Adrenal gland (tissue), 12 donors: ENCODE measurements around the gene CSTPP1. TPM values are rescaled to one million over a fixed set of nuclear protein-coding genes. Genes with fewer than 3 reads are reported as not detected.

Experiments
- DNase-seq, 7 donors: peaks; one replicate each; pipeline ENCODE4 v3.0.0-alpha.2; 2019 to 2020
- H3K27ac ChIP-seq, 5 donors: fragments of 200-600 bp; sonication (generic) in 4 of 5; 1 replicate in 3 of 5; 2 replicates in 2 of 5; pipeline versions ENCODE4 v1.5.1 to v1.8.0; 2016 to 2020; ENCODE audit warnings: mild to moderate bottlenecking in 1 of 5
- H3K27me3 ChIP-seq: fragments of 200-600 bp; 2 replicates; pipeline ENCODE4 v1.8.0; 2021
- H3K36me3 ChIP-seq, 2 donors: fragments of 200-600 bp; replicated peaks in 1 of 2; 1 replicate in 1 of 2; 2 replicates in 1 of 2; pipeline versions ENCODE4 v1.5.1 to v1.8.0; 2018 to 2022
- H3K4me1 ChIP-seq, 2 donors: fragments of 200-600 bp; replicated peaks in 1 of 2; 1 replicate in 1 of 2; 2 replicates in 1 of 2; pipeline versions ENCODE4 v1.5.1 to v1.8.0; 2018 to 2021
- H3K4me3 ChIP-seq, 4 donors: fragments of 200-600 bp; sonication (generic) in 3 of 4; one replicate each; pipeline ENCODE4 v1.5.1; 2016 to 2018
- H3K9me3 ChIP-seq, 3 donors: fragments of 200-600 bp; sonication (generic) in 1 of 3; replicated peaks in 1 of 3; 1 replicate in 2 of 3; 2 replicates in 1 of 3; pipeline versions ENCODE4 v1.5.1 to v1.8.0; 2016 to 2021
- POLR2A ChIP-seq, 2 donors: fragments of 450-650 bp; IDR thresholded peaks; one replicate each; pipeline ENCODE4 v1.6.1; 2017; ENCODE audit warnings: antibody characterized with exemption in 2 of 2, mild to moderate bottlenecking in 2 of 2, moderate library complexity in 1 of 2
- WGBS, 4 donors: extraction: QIAGEN DNeasy Blood & Tissue Kit in 2 of 4; methylation state at CpG; one replicate each; pipeline versions ENCODE4 v1.1.5 to v1.1.7; 2013 to 2017; 5-methylcytosine and 5-hydroxymethylcytosine counted together
- intact Hi-C, 2 donors: fragments of 100-400 bp; cut with DNase I; formaldehyde crosslinking; loops; one replicate each; pipeline versions ENCODE4 v1.14.1 to v1.15.0; 2022 to 2023
- polyA plus RNA-seq, 3 donors: library from polyadenylated mRNA; stranded (reverse); fragments of 200-250 nt in 2 of 3; fragments of 350-450 nt in 1 of 3; fragmentation: Illumina TruSeq in 1 of 3; extraction: RNeasy Lipid Tissue Mini Kit (QIAGEN cat#74804) in 1 of 3; gene quantifications; one replicate each; pipeline ENCODE4 v1.2.3, GENCODE V29; 2013 to 2014
- total RNA-seq, 9 donors: library from RNA; depleted of rRNA in 4 of 9; stranded (reverse); fragments of >200 nt in 4 of 9; fragments of 120-200 nt in 1 of 9; fragmentation: NEBNext Ultra II Directional in 1 of 9; extraction: Animal tissue kit (Norgen Biotek cat#: 25700) in 1 of 9; gene quantifications; one replicate each; pipeline versions ENCODE4 v1.1.0 to v1.2.4, GENCODE V29; 2013 to 2023
- TF ChIP-seq, protein P1 (sequence below), 6 experiments: fragments of 450-650 bp in 4 of 6; fragments of 200-600 bp in 2 of 6; sonication (generic) in 1 of 6; IDR thresholded peaks; 1 replicate in 5 of 6; 2 replicates in 1 of 6; pipeline versions ENCODE4 v1.5.1 to v1.8.0; 2016 to 2021; ENCODE audit warnings: antibody characterized with exemption in 6 of 6, mild to moderate bottlenecking in 2 of 6, moderate library complexity in 1 of 6
- donor health status: healthy with polysubstance abuse.
- donor health status: Bipolar disorder and iron deficiency.
- donor health status: DM: yes; HTN: yes; CAD: no.
- donor health status: DM: no; HTN: no; CAD: no.
- donor health status: DM: no; HTN: no; CAD: no.
- donor health status: DM: yes; HTN: yes; CAD: no.

Gene CSTPP1
- total and polyA plus RNA-seq, 12 donors: 17.6 to 63.0 (median 24.4) TPM

DNA sequence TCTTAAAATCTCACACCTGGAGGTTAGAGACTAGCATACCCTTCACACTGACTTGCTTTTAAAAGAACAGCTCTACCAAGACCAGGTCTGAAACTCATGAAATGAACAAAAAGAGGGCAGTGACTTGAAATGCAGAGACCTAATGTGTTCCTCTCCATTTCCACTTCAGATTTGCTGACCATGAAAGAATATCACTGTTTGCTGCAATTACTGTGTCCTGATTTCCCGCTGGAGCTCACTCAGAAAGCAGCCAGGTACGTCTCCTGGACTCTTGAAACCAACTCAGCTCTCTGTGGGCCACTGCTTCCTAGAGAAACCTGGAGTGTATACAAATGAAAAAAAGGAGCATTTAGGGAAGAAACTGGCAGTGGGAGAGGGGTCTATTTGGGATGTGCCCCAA is 200.9 kb downstream of the CSTPP1 start:
- H3K27ac ChIP-seq: no peak overlapping the region
- no peak for DNase-seq
- intact Hi-C loops: no loop called here
- H3K9me3 ChIP-seq: no peaks in the 10 kb centered on the region
- WGBS, 4 donors: 87 to 100% (median 95%) methylated on average over 2 of the region's 2 CpGs
- TF ChIP-seq, protein P1, sequence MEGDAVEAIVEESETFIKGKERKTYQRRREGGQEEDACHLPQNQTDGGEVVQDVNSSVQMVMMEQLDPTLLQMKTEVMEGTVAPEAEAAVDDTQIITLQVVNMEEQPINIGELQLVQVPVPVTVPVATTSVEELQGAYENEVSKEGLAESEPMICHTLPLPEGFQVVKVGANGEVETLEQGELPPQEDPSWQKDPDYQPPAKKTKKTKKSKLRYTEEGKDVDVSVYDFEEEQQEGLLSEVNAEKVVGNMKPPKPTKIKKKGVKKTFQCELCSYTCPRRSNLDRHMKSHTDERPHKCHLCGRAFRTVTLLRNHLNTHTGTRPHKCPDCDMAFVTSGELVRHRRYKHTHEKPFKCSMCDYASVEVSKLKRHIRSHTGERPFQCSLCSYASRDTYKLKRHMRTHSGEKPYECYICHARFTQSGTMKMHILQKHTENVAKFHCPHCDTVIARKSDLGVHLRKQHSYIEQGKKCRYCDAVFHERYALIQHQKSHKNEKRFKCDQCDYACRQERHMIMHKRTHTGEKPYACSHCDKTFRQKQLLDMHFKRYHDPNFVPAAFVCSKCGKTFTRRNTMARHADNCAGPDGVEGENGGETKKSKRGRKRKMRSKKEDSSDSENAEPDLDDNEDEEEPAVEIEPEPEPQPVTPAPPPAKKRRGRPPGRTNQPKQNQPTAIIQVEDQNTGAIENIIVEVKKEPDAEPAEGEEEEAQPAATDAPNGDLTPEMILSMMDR (IDR thresholded peaks at IDR 0.05): no peak
- no peak for TF ChIP-seq POLR2A (IDR thresholded peaks at IDR 0.05)
- no peaks in the 10 kb centered on the region for H3K36me3 ChIP-seq
- no peaks in the 10 kb centered on the region for H3K4me1 ChIP-seq
- H3K4me3 ChIP-seq: no peak overlapping the region
- H3K27me3 ChIP-seq: no peaks in the 10 kb centered on the region

DNA sequence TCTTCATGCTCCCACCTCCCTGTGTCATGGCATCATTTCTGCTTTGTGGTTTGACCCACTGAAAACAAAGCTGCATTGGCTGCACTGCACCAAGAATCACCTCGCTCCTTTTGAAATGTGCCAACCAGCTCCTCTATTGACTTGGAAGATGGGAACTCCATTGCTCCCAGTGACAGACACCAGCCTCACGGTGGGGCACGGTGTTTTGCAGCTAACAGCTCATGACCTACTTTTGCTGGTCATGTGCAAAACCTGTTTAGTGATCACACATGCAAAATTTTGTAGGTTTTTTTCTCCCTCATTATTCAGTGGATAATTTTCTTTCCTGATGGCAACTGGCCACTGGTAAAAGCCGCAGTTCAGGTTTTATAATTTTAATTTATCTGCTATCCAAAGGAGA is 203.3 kb downstream of the CSTPP1 start:
- no peaks in the 10 kb centered on the region for H3K36me3 ChIP-seq

DNA sequence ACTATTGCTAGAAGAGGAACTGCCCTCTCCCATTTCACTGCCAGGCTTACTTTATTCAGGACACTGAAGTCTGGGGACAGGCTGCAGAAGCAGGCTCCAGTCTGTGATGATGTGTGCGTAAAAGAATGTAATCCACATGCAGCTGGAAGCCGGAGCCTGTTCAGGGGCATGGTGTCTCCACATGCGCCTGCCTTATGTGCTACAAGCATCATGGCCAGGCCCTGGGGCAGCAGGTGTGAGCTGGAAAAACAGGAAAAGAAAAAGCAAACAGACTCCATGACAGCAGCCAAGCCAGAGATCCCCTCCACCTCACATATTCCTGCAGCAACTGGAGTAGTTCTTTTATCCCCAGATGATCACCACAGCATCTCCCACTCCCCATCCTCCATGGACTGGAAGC is 206.8 kb downstream of the CSTPP1 start:
- intact Hi-C loops: no loop called here
- Histone ChIP-seq H3K9me3 (no peaks in the 10 kb centered on the region), H3K4me1 (peaks cover 0 to 4% of the 10 kb centered on the region in 2 donors), H3K4me3 (no peak overlapping the region), H3K27me3 (no peaks in the 10 kb centered on the region), H3K36me3 (no peaks in the 10 kb centered on the region), H3K27ac (peak overlapping the region in 1 of 5 donors; percentile 16)
- DNase-seq: no peak
- TF ChIP-seq, protein P1 (IDR thresholded peaks at IDR 0.05): no peak
- TF ChIP-seq POLR2A (IDR thresholded peaks at IDR 0.05): no peak
- 55 to 90% (median 72%) methylated on average over 3 of the region's 3 CpGs for WGBS, 4 donors

More for the DNA sequence above, 203.3 kb downstream of the CSTPP1 start:
- Histone ChIP-seq H3K27me3 (no peaks in the 10 kb centered on the region), H3K27ac (no peak overlapping the region), H3K4me3 (no peak overlapping the region), H3K4me1 (peaks cover 0 to 4% of the 10 kb centered on the region in 2 donors), H3K9me3 (no peaks in the 10 kb centered on the region)
- peak in 1 of 7 donors; percentile 48 for DNase-seq
- WGBS, 4 donors: 57 to 77% (median 73%) methylated on average over 3 to 4 of the region's 4 CpGs
- intact Hi-C loops: no loop called here
- TF ChIP-seq, protein P1 (IDR thresholded peaks at IDR 0.05): no peak
- no peak for TF ChIP-seq POLR2A (IDR thresholded peaks at IDR 0.05)

DNA sequence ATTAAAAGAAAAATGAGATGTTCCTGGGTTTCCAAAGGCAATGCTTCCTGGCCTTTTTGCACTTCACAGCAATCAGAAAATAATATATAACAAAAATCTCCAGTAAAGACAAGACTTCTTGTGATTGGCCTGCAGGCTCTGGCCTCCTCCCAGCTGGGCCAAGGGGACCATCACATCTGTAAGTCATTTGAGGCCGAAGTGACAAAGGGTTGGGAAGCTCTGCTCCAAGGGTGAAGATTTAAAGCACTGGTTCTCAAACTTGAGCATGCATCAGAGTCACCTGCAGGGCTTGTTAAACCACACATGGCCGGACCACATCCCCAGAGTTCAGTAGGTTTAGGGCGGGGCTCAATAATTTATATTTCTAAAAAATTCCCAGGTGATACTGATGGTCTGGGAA is 208.0 kb downstream of the CSTPP1 start:
- TF ChIP-seq, protein P1 (IDR thresholded peaks at IDR 0.05): no peak
- TF ChIP-seq POLR2A (IDR thresholded peaks at IDR 0.05): no peak
- 90 to 95% (median 92%) methylated on average over 3 of the region's 3 CpGs for WGBS, 4 donors
- Histone ChIP-seq H3K4me1 (peaks cover 0 to 7% of the 10 kb centered on the region in 2 donors), H3K4me3 (no peak overlapping the region), H3K9me3 (no peaks in the 10 kb centered on the region), H3K27me3 (no peaks in the 10 kb centered on the region), H3K36me3 (no peaks in the 10 kb centered on the region), H3K27ac (no peak overlapping the region)
- intact Hi-C loops: no loop called here
- DNase-seq: no peak
